HG03432 (cell line): ENCODE measurements around the gene SLC17A2.
"Not testable (repeated sequence)": the region's sequence is repeated elsewhere in the genome, so short reads cannot be mapped to it uniquely, and the experiment has no call there.

Experiments used
- ATAC-seq: cut with Tn5 transposase; IDR thresholded peaks from one replicate; pipeline ENCODE4 v1.9.1; 2021; ENCODE audit warnings: mild to moderate bottlenecking, moderate library complexity; ENCODE audit not compliant: unreplicated experiment

The SLC17A2 gene

DNA sequence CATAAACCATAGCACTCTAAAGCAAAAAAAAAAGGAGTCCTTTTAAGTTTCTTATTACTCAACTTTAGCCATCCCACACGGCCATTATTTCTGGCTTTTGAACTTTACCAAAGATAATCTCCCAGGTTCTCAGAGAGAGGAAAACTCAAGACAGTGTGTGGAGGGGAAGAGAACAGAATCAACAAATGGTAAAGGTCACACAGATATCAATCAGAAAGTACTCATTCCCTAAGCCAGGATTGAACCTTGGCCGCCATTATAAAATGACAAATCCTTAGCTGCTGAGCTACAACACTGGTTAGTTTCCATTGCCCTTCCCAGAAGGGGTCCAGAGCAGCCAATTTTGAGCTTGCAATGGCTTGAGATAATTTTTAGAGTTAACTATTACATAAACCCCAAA is 22.0 kb upstream of the SLC17A2 start:
- no peak for ATAC-seq

DNA sequence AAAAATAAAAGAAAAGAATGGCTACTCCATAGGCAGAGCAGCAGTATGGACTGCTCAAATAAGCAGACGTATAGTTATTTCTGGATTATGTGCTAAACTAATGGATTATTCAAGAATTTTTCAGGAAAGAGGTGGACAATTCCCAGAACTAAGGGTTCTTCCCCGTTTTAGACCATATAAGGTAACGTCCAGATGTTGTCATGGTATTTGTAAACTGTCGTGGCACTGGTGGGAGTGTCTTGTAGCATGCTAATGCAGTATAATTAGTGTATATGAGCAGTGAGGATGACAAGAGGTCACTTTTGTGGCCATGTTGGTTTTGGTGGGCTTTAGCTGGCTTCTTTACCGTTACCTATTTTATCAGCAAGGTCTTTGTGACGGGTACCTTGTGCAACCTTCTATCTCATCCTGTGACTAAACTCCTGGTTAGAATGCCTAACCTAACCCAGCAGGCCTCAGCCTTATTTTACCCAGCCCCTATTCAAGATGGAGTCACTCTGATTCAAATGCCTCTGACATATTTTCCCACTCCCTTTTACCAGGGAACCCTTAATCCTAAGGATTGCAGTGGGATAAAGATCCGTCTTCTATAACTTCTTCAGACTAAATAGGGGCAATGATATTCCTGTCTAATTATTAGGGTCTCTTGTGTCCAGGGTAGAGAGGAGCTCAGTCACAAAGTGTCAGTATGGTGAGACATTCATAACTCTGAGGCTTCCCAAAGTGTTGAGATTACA is 21.0 kb upstream of the SLC17A2 start:
- ATAC-seq = no peak

DNA sequence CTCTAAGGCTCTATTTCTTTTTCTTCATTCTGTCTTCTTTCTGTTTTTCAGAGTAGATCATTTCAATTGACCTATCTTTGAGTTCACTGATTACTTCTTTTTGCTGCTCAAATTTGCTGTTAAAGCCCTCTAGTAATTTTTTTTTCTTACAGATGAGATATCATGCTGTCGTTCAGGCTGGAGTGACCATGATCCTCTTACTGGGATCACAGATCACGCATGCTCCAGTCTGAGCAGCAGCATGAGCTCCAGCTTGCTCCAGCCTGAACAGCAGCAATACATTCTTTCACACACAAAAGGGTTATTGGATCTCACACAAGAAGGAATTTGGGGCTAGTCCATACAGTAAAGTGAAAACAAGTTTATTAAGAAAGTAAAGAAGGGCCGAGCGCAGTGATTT is 19.8 kb upstream of the SLC17A2 start:
- no peak for ATAC-seq

GRCh38 chr6:25949695-25950094 is 19.2 kb upstream of the SLC17A2 start:
- ATAC-seq = no peak

DNA sequence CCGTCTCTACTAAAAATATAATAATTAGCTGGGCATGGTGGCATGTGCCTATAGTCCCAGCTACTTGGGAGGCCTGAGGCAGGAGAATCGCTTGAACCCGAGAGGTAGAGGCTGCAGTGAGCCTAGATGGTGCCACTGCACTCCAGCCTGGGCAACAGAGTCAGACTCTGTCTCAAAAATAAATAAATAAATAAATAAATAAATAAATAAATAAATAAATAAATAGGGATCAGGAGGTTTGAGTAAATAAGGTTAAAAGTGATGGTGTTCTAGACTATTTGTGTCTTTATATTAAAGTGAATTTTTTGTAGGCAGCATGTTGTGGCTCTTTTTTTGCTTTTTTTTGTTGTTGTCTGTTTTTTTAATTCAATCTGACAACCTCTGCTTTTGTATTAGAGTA is 17.0 kb upstream of the SLC17A2 start:
- ATAC-seq = not testable (repeated sequence)

DNA sequence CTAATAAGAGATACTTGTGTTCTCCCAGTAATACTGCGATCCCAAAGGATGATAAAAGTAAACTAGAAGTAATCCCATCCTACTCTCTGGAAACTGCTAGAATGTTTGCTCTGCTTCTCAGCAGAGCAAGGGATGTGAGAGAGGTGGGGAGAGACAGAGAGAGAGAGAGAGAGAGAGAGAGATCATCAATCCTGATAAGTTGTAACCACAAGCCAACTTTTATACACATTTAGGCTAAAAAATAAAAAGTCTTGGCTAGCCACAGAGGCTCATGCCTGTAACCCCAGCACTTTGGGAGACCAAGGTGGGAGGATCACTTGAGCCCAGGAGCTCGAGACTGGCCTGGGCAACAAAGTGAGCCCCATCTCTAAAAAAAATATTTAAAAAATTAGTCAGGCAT is 16.1 kb upstream of the SLC17A2 start:
- no peak for ATAC-seq

- ATAC-seq = not testable (repeated sequence)
These were observed 15.2 kb upstream of the SLC17A2 start for GRCh38 chr6:25945738-25946137.

GRCh38 chr6:25944688-25945574 is 14.4 kb upstream of the SLC17A2 start:
- ATAC-seq = peak; percentile 98

- no peak for ATAC-seq
These were observed 13.4 kb upstream of the SLC17A2 start for GRCh38 chr6:25943887-25944286.

DNA sequence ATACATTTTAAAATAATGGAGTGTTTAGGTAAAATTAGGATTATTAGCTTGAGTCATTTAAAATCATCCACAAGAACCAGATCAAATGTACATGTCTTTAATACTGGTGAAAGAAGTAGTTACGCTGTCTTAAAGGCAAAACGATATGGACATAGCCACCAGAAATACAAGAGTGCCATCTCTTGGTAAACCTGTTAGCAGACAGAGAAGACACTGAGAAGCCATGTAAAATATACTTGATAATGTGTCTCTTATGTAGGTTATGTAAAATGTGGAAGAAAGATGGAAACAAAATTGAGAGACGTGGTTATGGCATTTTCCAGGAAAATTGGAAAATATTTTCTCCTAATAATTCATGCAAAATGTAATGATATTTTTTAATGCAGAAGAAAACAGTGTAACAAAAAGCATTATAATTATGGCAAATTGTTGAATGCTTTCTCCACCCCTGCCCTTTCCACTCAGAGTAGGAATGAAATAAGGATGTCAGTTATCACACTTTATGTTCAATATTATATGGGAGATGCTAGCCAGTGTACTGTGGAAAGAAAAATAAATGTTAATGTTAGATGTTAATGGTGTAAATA is 12.2 kb upstream of the SLC17A2 start:
- no peak for ATAC-seq

DNA sequence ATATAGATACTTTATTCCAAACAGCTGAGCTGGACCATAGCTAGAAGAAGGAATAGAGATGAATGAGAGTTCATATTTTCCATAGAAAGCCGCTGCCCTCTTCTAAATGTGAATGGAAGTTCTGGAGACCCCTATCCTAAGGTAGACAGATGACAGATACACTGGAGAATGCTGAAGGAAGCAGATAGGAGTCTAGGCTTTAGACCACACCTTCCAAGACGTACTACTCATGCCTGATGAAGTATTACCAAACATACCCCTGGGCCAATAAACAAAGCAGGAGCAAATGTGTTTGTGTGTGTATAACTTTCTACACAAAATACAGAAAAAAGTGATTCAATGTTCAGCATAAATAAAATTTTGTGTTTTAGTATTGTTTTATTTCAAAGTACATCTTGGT is 9.1 kb upstream of the SLC17A2 start:
- ATAC-seq = no peak

- no peak for ATAC-seq
These were observed 5.5 kb upstream of the SLC17A2 start for GRCh38 chr6:25935953-25936352.

- ATAC-seq = no peak
These were observed 4.3 kb upstream of the SLC17A2 start for GRCh38 chr6:25934735-25935313.

DNA sequence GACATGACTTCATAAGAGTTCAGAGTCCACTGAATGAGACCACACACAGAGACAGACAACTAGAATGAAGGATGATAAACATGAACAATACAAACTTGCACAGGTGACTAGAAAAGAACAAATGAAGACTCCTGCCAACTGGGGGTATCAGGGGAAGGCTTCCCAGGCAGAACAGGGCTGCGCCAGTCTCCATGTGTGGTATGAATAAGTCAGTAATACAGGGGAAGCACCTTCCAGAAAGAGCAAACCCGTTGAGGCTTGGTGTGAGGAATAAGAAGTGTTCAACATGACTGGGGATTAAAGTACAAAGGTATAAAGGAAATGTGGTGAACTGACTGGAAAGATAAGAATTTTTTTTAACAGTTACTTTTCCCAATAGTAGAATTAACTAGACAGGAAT is 3.7 kb upstream of the SLC17A2 start:
- ATAC-seq = no peak

DNA sequence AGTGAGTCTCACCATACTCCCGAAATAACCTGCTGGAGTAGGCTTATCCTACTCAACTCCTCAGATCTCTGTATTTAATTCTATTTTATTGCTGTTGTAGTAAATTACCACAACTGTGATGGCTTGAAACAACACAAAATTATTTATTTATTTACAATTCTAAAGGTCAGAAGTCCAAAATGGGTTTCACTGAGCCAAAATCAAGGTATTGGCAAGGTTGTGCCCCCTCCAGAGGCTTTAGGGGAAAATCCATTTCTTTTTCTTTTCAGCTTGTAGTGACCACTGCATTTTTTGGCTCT is 869 bp upstream of the SLC17A2 start:
- no peak for ATAC-seq

DNA sequence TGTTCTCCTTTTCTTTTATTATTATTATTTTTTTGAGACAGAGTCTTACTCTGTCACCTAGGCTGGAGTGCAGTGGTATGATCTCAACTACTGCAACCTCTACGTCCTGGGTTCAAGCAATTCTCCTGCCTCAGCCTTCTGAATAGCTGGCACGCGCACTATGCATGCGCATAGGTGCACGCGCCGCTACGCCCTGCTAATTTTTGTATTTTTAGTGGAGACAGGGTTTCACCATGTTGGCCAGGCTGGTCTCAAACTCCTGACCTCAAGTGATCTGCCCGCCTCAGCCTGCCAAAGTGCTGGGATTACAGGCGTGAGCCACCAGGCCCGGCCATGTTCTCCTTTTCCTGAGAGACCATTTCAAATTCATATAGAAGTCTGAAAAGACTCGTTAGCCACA is 706 bp downstream of the SLC17A2 start:
- ATAC-seq = not testable (repeated sequence)

DNA sequence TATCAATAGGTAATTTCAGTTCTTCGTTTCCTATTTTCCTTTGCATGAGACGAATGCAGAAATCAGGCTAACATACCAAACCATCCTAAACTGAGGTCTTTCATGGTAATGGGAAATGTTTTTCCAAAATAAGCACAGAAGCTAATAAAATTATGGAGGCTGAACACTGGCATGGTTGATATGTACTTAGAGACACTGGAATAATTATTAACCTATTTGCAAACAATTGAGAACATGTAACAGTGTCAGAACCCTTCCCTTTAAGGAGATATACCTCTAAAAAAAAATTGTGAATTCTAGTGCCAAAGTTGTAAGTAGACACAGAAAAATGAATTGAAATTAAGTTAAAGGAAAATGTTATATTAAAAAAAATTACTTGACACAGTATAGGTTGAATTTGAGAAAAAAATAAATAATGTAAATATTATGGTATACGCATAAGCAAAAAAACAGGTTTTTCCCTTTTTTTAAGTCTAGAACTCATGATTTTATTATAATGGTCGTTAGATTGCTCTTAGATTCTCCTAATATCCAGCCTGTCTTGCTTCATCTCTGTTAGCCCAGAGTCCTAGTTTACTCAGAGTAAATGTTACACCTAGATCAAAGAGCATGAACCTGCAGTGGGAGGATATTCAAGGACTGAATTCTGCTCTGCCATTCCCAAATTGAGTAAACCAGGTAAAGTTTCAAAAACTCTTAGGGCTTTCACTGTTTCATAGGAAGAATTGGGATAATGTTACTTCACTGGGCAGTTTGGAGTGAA is 1.7 kb downstream of the SLC17A2 start:
- ATAC-seq = no peak

DNA sequence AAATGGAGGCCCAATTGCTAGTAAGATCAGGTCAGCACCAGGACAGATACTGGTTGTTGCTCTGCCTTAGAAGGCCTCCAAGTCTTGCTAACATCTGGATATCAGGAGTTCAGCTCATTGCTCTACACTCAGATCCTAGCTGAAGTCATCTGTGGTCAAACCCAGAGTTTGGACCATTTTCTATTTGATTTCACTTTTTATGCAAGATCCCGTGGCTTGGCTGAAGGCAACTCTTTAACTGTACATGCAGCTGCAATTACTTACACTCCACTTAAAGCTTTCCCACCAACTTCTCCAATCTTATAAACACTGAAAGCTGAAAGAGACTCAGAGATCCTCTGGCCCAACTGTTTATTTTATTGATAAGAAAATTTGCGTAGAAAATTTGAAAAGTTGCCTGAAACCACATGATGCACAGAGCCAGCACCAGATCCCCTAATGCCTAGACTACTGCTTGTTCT is 2.7 kb downstream of the SLC17A2 start:
- ATAC-seq = no peak

DNA sequence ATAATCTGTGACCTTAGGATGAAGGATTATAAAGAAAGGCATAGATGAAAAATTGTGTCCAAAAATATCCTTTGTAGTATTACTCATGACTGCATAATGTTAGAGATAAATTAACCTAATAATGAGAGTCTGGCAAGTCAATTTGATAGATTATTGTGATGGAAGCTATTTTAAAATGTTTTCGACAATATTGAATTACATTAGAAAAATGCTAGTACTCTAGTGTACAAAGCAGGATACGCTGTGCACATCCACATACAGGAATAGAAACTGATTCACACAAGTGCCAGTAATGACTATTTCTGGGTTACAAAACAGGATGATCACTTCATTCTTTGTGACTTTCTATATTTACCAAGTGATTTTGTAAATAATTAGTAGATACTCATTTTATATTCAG is 3.3 kb downstream of the SLC17A2 start:
- ATAC-seq = no peak

GRCh38 chr6:25925876-25926275 is 4.6 kb downstream of the SLC17A2 start:
- ATAC-seq = no peak

GRCh38 chr6:25922301-25922700 is 8.2 kb downstream of the SLC17A2 start:
- ATAC-seq = no peak
